ENCODE results near the gene LGALSL. TPM values are rescaled to one million over a fixed set of nuclear protein-coding genes. Genes with fewer than 3 reads are reported as not detected.

The LGALSL gene
- total RNA-seq, 1 donor from 2014 or later: 13.0 TPM

GRCh38 chr2:64457524-64457923 is 3.6 kb downstream of the LGALSL start:
- H3K4me1 ChIP-seq: peaks cover 12% of the 10 kb centered on the region
- H3K27me3 ChIP-seq: no peaks in the 10 kb centered on the region
- H3K36me3 ChIP-seq: peaks cover 0 to 29% of the 10 kb centered on the region in 2 donors
- no peak overlapping the region for H3K27ac ChIP-seq
- H3K9me3 ChIP-seq: no peaks in the 10 kb centered on the region
- DNase-seq (ENCODE audit: extremely low spot score in 2 of 2): no peak
- intact Hi-C loops (cut with DNase I): loop anchor here (10.0 kb wide), 1 partner anchor 53 kb away; no protein-coding TSS in a partner anchor
- no peak for TF ChIP-seq POLR2A (IDR thresholded peaks at IDR 0.05)
- no peak for TF ChIP-seq POLR2AphosphoS5 (IDR thresholded peaks at IDR 0.05; ENCODE audit: insufficient read depth in 1 of 2, low read depth in 1 of 2)
- no peak overlapping the region for H3K4me3 ChIP-seq

- peaks cover 0 to 29% of the 10 kb centered on the region in 2 donors for H3K36me3 ChIP-seq
- TF ChIP-seq POLR2AphosphoS5 (IDR thresholded peaks at IDR 0.05; ENCODE audit: insufficient read depth in 1 of 2, low read depth in 1 of 2) (no peak), POLR2A (IDR thresholded peaks at IDR 0.05) (no peak)
- TF ChIP-seq, protein P1, sequence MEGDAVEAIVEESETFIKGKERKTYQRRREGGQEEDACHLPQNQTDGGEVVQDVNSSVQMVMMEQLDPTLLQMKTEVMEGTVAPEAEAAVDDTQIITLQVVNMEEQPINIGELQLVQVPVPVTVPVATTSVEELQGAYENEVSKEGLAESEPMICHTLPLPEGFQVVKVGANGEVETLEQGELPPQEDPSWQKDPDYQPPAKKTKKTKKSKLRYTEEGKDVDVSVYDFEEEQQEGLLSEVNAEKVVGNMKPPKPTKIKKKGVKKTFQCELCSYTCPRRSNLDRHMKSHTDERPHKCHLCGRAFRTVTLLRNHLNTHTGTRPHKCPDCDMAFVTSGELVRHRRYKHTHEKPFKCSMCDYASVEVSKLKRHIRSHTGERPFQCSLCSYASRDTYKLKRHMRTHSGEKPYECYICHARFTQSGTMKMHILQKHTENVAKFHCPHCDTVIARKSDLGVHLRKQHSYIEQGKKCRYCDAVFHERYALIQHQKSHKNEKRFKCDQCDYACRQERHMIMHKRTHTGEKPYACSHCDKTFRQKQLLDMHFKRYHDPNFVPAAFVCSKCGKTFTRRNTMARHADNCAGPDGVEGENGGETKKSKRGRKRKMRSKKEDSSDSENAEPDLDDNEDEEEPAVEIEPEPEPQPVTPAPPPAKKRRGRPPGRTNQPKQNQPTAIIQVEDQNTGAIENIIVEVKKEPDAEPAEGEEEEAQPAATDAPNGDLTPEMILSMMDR (IDR thresholded peaks at IDR 0.05): no peak
- H3K4me3 ChIP-seq: no peak overlapping the region
- no peaks in the 10 kb centered on the region for H3K27me3 ChIP-seq
- H3K4me1 ChIP-seq: no peaks in the 10 kb centered on the region
- DNase-seq (ENCODE audit: extremely low spot score in 2 of 2): no peak
- H3K9me3 ChIP-seq: no peaks in the 10 kb centered on the region
- intact Hi-C loops (cut with DNase I): loop anchor here (10.0 kb wide), 1 partner anchor 55 kb away; no protein-coding TSS in a partner anchor
- H3K27ac ChIP-seq: no peak overlapping the region
These were observed 5.6 kb downstream of the LGALSL start for GRCh38 chr2:64459575-64459974.

- no peak overlapping the region for H3K27ac ChIP-seq
- TF ChIP-seq POLR2A (IDR thresholded peaks at IDR 0.05) (no peak), POLR2AphosphoS5 (IDR thresholded peaks at IDR 0.05; ENCODE audit: insufficient read depth in 1 of 2, low read depth in 1 of 2) (no peak)
- TF ChIP-seq, protein P1 (IDR thresholded peaks at IDR 0.05): no peak
- H3K36me3 ChIP-seq: peaks cover 0 to 29% of the 10 kb centered on the region in 2 donors
- intact Hi-C loops (cut with DNase I): no loop called here
- no peaks in the 10 kb centered on the region for H3K27me3 ChIP-seq
- H3K9me3 ChIP-seq: no peaks in the 10 kb centered on the region
- DNase-seq (ENCODE audit: extremely low spot score in 2 of 2): no peak
- no peak overlapping the region for H3K4me3 ChIP-seq
- no peaks in the 10 kb centered on the region for H3K4me1 ChIP-seq
These were observed 6.4 kb downstream of the LGALSL start for GRCh38 chr2:64460330-64460729.

- Histone ChIP-seq H3K36me3 (peaks cover 0 to 25% of the 10 kb centered on the region in 2 donors), H3K4me3 (no peak overlapping the region), H3K4me1 (no peaks in the 10 kb centered on the region), H3K27ac (no peak overlapping the region), H3K9me3 (no peaks in the 10 kb centered on the region), H3K27me3 (no peaks in the 10 kb centered on the region)
- no peak for DNase-seq (ENCODE audit: extremely low spot score in 2 of 2)
- intact Hi-C loops (cut with DNase I): no loop called here
- TF ChIP-seq, protein P1 (IDR thresholded peaks at IDR 0.05): no peak
- no peak for TF ChIP-seq POLR2AphosphoS5 (IDR thresholded peaks at IDR 0.05; ENCODE audit: insufficient read depth in 1 of 2, low read depth in 1 of 2)
- TF ChIP-seq POLR2A (IDR thresholded peaks at IDR 0.05): no peak
These were observed 7.5 kb downstream of the LGALSL start for GRCh38 chr2:64461271-64462058.

GRCh38 chr2:64462171-64462570 is 8.2 kb downstream of the LGALSL start:
- peaks cover 0 to 18% of the 10 kb centered on the region in 2 donors for H3K36me3 ChIP-seq
- TF ChIP-seq POLR2A (IDR thresholded peaks at IDR 0.05) (no peak), POLR2AphosphoS5 (IDR thresholded peaks at IDR 0.05; ENCODE audit: insufficient read depth in 1 of 2, low read depth in 1 of 2) (no peak)
- TF ChIP-seq, protein P1 (IDR thresholded peaks at IDR 0.05): no peak
- DNase-seq (ENCODE audit: extremely low spot score in 2 of 2): no peak
- no peaks in the 10 kb centered on the region for H3K27me3 ChIP-seq
- no peaks in the 10 kb centered on the region for H3K9me3 ChIP-seq
- H3K4me1 ChIP-seq: no peaks in the 10 kb centered on the region
- H3K27ac ChIP-seq: no peak overlapping the region
- H3K4me3 ChIP-seq: no peak overlapping the region
- intact Hi-C loops (cut with DNase I): no loop called here

Measured in vagina (tissue), 2 donors.